SH-SY5Y (cell line): ENCODE measurements around the gene TLE3.

Source experiments
- GATA2 ChIP-seq: IDR thresholded peaks from 2 replicates; pipeline ENCODE4 v1.6.1; 2011; ENCODE audit warnings: mild to moderate bottlenecking, low read depth, low read length
- GATA3 ChIP-seq: IDR thresholded peaks from 2 replicates; pipeline ENCODE4 v1.6.1; 2011; ENCODE audit warnings: low read depth, mild to moderate bottlenecking, low read length, moderate library complexity

DNA sequence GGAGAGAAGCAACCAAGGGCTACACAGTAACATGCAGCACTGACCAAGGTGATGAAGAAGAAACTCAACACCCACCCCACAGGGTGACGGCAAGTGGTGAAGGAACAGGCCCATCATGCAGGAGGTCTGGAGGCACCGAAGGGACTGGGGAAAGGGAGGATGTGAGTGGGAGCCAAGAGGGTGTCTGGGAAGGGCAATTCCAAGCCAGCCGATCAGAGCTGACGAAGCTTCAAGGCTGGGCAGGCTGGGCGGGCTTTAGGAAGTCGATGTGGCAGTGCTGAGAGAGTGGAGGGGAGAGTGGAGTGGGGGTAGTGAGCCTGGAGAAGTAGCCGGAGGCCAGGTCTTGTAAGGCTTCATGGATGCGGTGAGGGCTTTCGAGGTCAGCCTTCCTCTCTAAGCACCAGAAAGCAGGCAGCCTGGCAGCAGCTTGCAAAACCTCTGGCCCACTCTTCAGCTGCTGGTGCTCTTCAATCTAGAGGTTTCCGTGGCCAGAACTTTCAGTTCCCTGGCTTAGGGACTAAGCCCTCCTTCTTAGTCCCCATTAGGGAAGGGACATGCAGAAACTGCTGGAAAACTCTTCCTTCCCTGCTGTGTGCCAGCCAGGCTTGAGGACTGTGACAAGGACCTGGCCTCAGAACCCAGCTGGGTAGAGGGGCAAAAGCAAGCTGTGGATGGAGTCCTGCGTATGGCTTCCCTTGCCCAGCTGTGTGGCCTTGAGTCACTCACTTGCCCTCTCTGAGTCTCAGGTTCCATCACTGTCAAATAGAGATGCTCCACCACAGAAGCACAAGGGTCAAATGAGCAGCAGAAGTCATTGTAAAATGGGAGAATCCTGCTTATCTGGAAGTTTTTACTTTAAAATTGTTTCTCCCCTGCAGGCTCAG lies 72.1 kb downstream of the TLE3 start:
- TF ChIP-seq GATA2: no peak
- TF ChIP-seq GATA3: no peak
